Measurements from ENCODE around the gene LCP1.

Gene LCP1

DNA sequence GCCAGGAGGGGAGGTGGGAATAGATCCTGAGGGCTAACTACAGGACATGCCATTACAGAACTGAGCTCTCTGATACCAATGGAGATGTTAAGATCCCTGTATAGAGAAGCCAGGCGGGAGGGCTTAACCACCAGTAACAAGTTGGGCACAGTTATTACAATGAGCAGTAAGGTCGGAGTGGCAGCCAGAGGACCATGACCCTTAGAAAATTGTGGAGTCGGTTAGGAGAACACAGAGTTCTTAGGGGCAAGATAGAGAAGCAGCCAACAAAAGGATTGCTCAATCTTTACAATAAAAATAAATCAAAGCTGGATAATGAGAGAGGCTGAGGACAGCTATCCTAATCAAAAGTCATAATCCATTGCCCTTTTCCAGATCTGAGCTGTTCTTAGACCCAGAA lies 87.5 kb downstream of the LCP1 start:
- TF ChIP-seq, protein P1, sequence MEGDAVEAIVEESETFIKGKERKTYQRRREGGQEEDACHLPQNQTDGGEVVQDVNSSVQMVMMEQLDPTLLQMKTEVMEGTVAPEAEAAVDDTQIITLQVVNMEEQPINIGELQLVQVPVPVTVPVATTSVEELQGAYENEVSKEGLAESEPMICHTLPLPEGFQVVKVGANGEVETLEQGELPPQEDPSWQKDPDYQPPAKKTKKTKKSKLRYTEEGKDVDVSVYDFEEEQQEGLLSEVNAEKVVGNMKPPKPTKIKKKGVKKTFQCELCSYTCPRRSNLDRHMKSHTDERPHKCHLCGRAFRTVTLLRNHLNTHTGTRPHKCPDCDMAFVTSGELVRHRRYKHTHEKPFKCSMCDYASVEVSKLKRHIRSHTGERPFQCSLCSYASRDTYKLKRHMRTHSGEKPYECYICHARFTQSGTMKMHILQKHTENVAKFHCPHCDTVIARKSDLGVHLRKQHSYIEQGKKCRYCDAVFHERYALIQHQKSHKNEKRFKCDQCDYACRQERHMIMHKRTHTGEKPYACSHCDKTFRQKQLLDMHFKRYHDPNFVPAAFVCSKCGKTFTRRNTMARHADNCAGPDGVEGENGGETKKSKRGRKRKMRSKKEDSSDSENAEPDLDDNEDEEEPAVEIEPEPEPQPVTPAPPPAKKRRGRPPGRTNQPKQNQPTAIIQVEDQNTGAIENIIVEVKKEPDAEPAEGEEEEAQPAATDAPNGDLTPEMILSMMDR (IDR thresholded peaks at IDR 0.05; ENCODE audit: insufficient read depth, low read length, poor library complexity, severe bottlenecking), result no peak
- H3K36me3 ChIP-seq (ENCODE audit: control insufficient read depth, insufficient read depth, low read length), result no peaks in the 10 kb centered on the region
- H3K27me3 ChIP-seq (replicated peaks; ENCODE audit: control insufficient read depth, insufficient read depth, low read length), result no peaks in the 10 kb centered on the region
- DNase-seq (ENCODE audit: extremely low read depth, insufficient read length), result no peak
- no peak overlapping the region for H3K4me3 ChIP-seq (replicated peaks; ENCODE audit: low read depth, low read length)

DNA sequence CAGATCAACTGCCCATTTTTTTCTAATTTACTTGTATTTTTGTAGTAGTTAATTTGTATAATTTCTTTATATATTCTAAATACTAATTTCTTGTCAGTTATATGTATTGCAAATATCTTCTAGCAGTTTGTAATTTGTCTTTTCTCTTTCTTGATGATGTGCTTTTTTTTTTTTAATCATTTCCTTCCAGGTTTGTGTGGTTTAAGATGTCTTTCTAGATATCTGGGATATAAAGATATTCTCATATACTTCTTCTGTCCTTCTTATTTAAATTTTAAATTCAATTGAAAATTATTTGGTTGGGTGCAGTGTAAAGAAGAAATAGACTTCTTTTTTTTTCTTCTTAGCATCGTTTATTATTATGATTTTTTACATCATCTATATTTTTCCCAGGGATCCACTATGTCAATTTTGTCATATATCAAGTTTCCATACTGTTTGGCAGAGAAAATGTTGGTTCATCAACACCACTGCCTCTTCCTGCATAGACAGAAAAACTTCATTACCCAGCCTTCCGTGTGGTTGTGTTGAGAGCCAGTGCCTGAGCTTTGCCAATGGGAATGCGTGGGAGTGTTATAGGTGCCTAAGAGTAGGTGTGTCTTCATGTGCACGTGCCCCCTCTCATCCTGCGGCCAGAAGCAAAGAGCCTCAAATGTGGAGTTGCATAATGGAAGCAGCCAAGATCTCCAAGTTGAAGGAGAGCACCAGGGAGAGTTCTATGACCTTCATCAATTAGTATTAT lies 93.0 kb downstream of the LCP1 start:
- TF ChIP-seq, protein P1 (IDR thresholded peaks at IDR 0.05; ENCODE audit: insufficient read depth, low read length, poor library complexity, severe bottlenecking), result no peak
- no peak for DNase-seq (ENCODE audit: extremely low read depth, insufficient read length)
- Histone ChIP-seq H3K4me3 (replicated peaks; ENCODE audit: low read depth, low read length) (no peak overlapping the region), H3K36me3 (ENCODE audit: control insufficient read depth, insufficient read depth, low read length) (no peaks in the 10 kb centered on the region), H3K27me3 (replicated peaks; ENCODE audit: control insufficient read depth, insufficient read depth, low read length) (no peaks in the 10 kb centered on the region)

DNA sequence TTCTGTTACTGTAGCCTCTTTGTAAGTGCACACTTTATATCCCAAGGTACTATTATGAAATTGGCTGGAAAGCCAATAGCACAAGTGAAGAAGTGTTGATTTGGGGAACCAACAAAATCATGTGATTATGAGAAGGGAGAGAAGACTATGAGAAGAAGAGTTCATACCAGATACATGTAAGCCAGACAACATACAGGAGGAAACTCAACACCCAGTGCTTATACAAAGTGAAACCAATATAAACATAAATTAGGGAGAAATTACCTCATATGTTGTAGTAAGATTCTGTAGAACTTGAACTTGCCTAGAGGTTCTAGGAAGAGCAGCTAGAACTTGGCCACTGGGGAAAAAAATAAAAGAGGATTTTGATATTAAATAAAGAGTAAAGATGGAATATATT lies 94.5 kb downstream of the LCP1 start:
- H3K36me3 ChIP-seq (ENCODE audit: control insufficient read depth, insufficient read depth, low read length), result no peaks in the 10 kb centered on the region
- H3K27me3 ChIP-seq (replicated peaks; ENCODE audit: control insufficient read depth, insufficient read depth, low read length), result no peaks in the 10 kb centered on the region
- TF ChIP-seq, protein P1 (IDR thresholded peaks at IDR 0.05; ENCODE audit: insufficient read depth, low read length, poor library complexity, severe bottlenecking), result no peak
- H3K4me3 ChIP-seq (replicated peaks; ENCODE audit: low read depth, low read length), result no peak overlapping the region
- DNase-seq (ENCODE audit: extremely low read depth, insufficient read length), result no peak

DNA sequence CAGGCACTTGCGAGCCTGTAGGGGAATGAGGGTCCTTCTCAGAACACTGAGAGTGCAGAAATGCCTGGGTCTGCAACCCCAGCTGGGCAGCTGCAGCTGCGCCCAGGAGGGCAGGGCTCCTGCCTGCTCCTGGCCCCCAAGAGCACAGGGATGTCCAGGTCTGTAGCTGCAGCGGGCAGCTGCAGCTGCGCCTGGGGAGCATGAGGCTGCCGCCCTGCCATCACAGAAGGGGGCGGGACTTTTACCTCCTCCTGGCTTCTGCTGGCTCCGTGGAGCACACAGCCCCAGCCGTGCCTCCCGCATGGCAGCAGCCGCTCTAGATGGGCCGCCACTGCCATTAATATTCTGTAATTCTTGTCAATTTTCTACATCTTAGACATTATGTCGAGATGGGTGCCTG lies 95.0 kb downstream of the LCP1 start:
- Histone ChIP-seq H3K27me3 (replicated peaks; ENCODE audit: control insufficient read depth, insufficient read depth, low read length) (no peaks in the 10 kb centered on the region), H3K4me3 (replicated peaks; ENCODE audit: low read depth, low read length) (no peak overlapping the region), H3K36me3 (ENCODE audit: control insufficient read depth, insufficient read depth, low read length) (no peaks in the 10 kb centered on the region)
- DNase-seq (ENCODE audit: extremely low read depth, insufficient read length), result no peak
- TF ChIP-seq, protein P1 (IDR thresholded peaks at IDR 0.05; ENCODE audit: insufficient read depth, low read length, poor library complexity, severe bottlenecking), result no peak

DNA sequence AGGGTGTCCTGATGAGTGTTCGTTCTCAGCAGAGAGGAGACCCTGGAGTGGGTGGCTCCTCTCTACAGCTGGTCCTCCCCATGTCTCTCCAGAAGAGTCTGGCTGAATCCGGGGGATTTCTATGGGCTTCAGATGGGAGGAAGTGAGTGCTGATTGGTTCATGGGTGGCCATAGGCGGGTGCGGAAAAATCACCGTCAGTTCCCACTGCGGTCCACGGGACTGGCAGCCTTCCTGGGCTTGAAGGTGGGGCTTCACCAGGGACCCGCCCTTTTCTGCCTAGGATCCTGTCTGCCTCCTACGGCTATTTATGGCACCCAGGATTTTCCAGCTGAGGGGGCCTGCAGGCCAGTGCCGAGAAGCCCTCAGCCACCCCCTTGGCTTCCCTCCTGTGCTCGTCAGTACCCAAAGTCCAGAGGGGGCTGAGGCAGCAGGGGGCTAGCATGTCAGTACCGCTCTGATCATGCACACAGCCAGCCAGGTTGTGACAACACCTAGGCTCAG lies 95.5 kb downstream of the LCP1 start:
- Histone ChIP-seq H3K4me3 (replicated peaks; ENCODE audit: low read depth, low read length) (no peak overlapping the region), H3K36me3 (ENCODE audit: control insufficient read depth, insufficient read depth, low read length) (no peaks in the 10 kb centered on the region), H3K27me3 (replicated peaks; ENCODE audit: control insufficient read depth, insufficient read depth, low read length) (no peaks in the 10 kb centered on the region)
- DNase-seq (ENCODE audit: extremely low read depth, insufficient read length), result no peak
- TF ChIP-seq, protein P1 (IDR thresholded peaks at IDR 0.05; ENCODE audit: insufficient read depth, low read length, poor library complexity, severe bottlenecking), result no peak

Measured in GM06990 (cell line).